GM18499 (cell line): ENCODE results near the gene TEX261.

ENCODE experiments used
- ATAC-seq: cut with Tn5 transposase; IDR thresholded peaks from one replicate; pipeline ENCODE4 v1.9.1; 2021; ENCODE audit warnings: moderate number of reproducible peaks; ENCODE audit not compliant: insufficient read depth, unreplicated experiment

The TEX261 gene

GRCh38 chr2:70960833-70961647, 33.6 kb downstream of the TEX261 start:
- ATAC-seq, result no peak

GRCh38 chr2:70959851-70960832, 34.5 kb downstream of the TEX261 start:
- ATAC-seq, result no peak

- no peak for ATAC-seq
Measured at GRCh38 chr2:70959271-70959761, 35.4 kb downstream of the TEX261 start.

GRCh38 chr2:70958759-70959158, 35.9 kb downstream of the TEX261 start:
- ATAC-seq, result no peak

- ATAC-seq, result no peak
Measured at GRCh38 chr2:70957798-70958197, 36.9 kb downstream of the TEX261 start.

- ATAC-seq, result no peak
Measured at GRCh38 chr2:70956141-70956540, 38.5 kb downstream of the TEX261 start.

GRCh38 chr2:70954886-70955285, 39.8 kb downstream of the TEX261 start:
- no peak for ATAC-seq

- ATAC-seq, result no peak
Measured at GRCh38 chr2:70949086-70949485, 45.6 kb downstream of the TEX261 start.

- no peak for ATAC-seq
Measured at GRCh38 chr2:70948337-70949003, 46.2 kb downstream of the TEX261 start.

GRCh38 chr2:70947556-70948184, 47.0 kb downstream of the TEX261 start:
- ATAC-seq, result no peak

GRCh38 chr2:70946832-70947442, 47.7 kb downstream of the TEX261 start:
- ATAC-seq, result no peak

GRCh38 chr2:70944111-70944690, 50.5 kb downstream of the TEX261 start:
- no peak for ATAC-seq

GRCh38 chr2:70943205-70943871, 51.3 kb downstream of the TEX261 start:
- ATAC-seq, result no peak

GRCh38 chr2:70942396-70943204, 52.1 kb downstream of the TEX261 start:
- ATAC-seq, result no peak

- ATAC-seq, result no peak
Measured at GRCh38 chr2:70941701-70942100, 53.0 kb downstream of the TEX261 start.

- ATAC-seq, result no peak
Measured at GRCh38 chr2:70941186-70941585, 53.5 kb downstream of the TEX261 start.

- ATAC-seq, result no peak
Measured at GRCh38 chr2:70939839-70940580, 54.7 kb downstream of the TEX261 start.
